Endothelial cell of hepatic sinusoid (primary cell): ENCODE results near the gene ITGA5.

Source experiments
- in situ Hi-C: cut with HindIII; loops from 2 replicates; pipeline ENCODE4 v1.10.0; 2017; ENCODE audit warnings: low sequenced_read_pairs

ITGA5 gene

DNA sequence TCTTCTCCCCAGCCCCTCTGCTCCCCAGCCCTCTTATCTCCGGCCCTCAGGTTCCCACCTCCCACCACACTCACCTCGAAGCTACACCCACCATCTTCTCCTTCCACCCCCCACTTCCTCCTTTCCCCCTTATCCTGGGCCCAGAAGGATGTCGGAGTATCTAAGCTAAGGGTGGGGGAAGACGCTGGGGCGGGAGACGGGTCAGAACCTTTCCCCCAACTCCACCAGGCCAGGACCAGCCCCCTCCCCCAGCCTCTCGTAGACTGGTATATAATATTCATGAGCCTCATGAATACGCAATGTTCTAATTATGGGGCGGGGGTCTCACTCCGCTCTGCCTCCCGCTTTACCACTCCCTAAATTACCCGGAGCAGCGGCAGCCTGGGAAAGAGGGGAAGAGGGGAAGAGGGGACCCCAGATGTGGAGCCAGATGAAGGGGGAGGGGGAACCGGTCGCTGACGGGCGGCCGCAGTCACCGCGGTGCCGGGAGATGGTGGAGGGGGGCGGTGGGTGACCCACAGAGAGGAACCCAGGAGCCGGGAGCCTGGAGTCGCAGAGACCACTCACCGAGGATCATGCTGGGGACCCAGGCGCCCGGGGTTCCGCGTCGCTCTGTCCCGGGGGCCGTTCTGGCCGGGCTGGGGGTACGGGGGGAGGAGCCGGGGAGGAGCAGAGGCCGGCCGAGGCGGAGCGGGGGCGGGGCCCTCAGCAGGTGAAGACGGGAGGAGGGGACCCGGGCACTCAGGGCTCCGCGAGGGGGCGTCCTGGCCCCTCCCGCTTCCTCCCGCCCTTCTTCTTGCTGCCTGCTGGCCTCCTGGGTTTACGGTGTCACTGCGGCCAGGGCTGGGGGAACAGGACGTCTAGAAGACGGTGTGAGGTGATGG, 28.2 kb downstream of the ITGA5 start:
- in situ Hi-C loops, result loop anchor here (5.0 kb wide), 1 partner anchor 49 kb away; no protein-coding TSS in a partner anchor

GRCh38 chr12:54390176-54390667, 28.8 kb downstream of the ITGA5 start:
- in situ Hi-C loops, result loop anchor here (5.0 kb wide), 1 partner anchor 48 kb away; no protein-coding TSS in a partner anchor

- in situ Hi-C loops, result loop anchor here (5.0 kb wide), 1 partner anchor 47 kb away; no protein-coding TSS in a partner anchor
Observed at GRCh38 chr12:54389607-54390175, 29.4 kb downstream of the ITGA5 start.

- in situ Hi-C loops, result no loop called here
Observed at GRCh38 chr12:54389134-54389508, 29.9 kb downstream of the ITGA5 start.

DNA sequence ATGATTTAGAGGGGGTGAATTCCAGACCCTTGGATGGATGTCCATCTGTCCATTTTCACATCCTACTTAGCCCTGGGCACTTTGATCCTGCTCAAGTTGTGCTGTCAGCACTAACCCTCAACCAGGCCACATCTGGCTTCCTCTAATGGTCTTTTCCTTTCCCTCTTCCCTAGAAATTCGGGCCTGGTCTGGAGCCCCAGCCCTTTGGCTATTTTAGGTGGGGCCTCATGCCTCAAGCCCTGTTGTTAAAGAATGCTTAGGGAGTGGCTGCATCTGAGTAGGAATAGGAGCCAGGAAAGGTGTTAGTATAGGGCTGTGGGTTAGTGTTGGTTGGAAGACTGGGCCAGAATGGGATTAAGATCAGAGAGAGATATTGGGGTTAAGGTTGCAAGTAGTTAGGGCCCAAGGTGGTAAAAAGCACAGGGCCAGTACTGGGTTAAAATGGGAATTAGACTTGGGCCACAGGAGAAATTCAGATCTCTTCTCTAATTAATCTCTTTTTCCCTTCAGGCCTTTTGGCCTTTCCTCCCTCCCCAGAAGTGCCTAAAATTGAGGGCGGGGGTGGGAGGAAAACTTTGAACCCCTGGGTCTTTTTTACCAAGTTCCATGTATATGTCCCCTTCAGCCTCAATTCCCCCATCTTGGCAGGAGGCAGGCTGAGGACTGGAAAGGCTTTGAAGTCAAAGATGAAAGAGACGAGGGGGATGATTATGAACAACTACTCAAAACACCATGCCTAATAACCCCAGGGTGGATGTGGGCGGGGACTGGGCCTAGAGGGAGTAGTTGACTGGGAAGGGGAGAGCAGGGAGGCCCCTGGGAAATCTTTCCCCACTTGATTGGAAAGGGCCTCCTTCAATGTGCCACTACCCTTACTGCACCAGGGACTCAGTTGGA, 30.6 kb downstream of the ITGA5 start:
- in situ Hi-C loops, result no loop called here

DNA sequence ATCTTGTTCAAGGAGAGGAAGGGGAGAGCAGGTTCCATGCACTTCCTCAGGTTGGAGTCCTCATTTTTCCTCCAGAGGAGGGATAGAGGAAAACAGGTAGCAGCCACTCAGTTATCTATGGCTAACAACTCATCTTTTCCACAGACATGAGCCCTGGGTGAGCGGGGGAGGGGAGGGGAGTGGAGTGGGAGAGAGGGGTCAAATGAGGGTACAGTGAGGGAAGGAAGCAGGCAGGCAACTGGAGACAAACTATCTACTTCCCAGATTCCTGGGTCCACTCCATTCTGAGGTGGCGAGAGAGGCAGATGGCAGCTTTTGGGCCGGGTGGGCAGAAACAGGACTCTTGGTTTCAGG, 32.0 kb downstream of the ITGA5 start:
- in situ Hi-C loops, result no loop called here

- in situ Hi-C loops, result no loop called here
Observed at GRCh38 chr12:54386403-54387113, 32.5 kb downstream of the ITGA5 start.

GRCh38 chr12:54385251-54385914, 33.7 kb downstream of the ITGA5 start:
- in situ Hi-C loops, result no loop called here

GRCh38 chr12:54384591-54385041, 34.5 kb downstream of the ITGA5 start, which contains the start of gene ZNF385A:
ZNF385A (minus strand) TSS chr12:54384733; CDS start chr12:54384514, 219 bp downstream.
- in situ Hi-C loops, result loop anchor here (5.0 kb wide), 1 partner anchor 68 kb away; no protein-coding TSS in a partner anchor

- in situ Hi-C loops, result loop anchor here (5.0 kb wide), 1 partner anchor 69 kb away; no protein-coding TSS in a partner anchor
Observed at GRCh38 chr12:54383041-54383609, 35.9 kb downstream of the ITGA5 start.

- in situ Hi-C loops, result loop anchor here (5.0 kb wide), 1 partner anchor 71 kb away; no protein-coding TSS in a partner anchor
Observed at GRCh38 chr12:54381136-54381535, 37.9 kb downstream of the ITGA5 start.

- in situ Hi-C loops, result loop anchor here (5.0 kb wide), 1 partner anchor 73 kb away; no protein-coding TSS in a partner anchor
Observed at GRCh38 chr12:54379398-54380201, 39.5 kb downstream of the ITGA5 start.

GRCh38 chr12:54378796-54379397, 40.2 kb downstream of the ITGA5 start:
- in situ Hi-C loops, result no loop called here

- in situ Hi-C loops, result no loop called here
Observed at GRCh38 chr12:54377797-54378515, 41.1 kb downstream of the ITGA5 start.

GRCh38 chr12:54377007-54377406, 42.1 kb downstream of the ITGA5 start:
- in situ Hi-C loops, result no loop called here

DNA sequence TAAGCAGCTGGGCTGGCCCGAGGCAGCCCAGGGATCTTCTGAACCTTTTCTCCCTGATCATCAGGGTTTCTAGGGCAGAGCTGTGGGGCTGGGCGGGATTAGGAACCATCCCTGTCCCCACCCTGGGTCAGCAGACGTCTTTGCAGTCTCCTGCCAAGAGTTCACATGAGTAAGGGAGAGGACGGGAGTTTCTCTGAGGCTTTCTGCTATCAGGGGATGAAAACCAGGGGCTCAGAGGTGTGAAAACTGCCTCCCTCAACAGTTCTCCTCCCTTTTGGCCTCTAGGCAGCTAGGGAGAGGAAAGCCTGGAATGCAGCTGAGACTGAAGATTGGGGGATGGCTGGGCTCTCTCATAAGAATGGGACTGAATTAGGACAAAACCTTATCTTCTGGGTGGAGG, 42.5 kb downstream of the ITGA5 start:
- in situ Hi-C loops, result no loop called here

DNA sequence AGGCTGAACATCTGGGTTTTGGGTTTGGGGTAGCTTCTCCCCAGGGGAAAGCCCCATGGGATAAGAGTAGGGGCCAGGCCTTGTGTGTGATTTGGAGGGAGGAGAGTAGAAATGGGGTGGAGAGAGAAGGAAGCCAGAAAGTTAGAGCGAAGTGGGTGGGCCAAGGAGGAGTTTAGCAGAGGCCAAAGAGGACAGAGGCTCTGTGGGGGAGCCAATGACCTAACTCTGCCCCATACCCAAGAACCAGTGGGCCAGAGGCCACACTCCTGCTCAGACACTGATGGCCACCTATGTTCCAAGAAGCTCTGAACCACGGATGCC, 43.8 kb downstream of the ITGA5 start:
- in situ Hi-C loops, result no loop called here
